Fibroblast of lung (primary cell): Measurements from ENCODE around the gene ALS2CL.

Source experiments
- CTCF ChIP-seq, 2 donors: IDR thresholded peaks in 1 of 2; conservative IDR thresholded peaks in 1 of 2; 1 replicate in 1 of 2; 2 replicates in 1 of 2; pipeline ENCODE4 v1.5.1; 2011 to 2012; ENCODE audit warnings: low read length in 2 of 2, control low read depth in 1 of 2, inconsistent platforms in 1 of 2, low read depth in 1 of 2, mild to moderate bottlenecking in 1 of 2
- EZH2 ChIP-seq: IDR thresholded peaks from 2 replicates; pipeline ENCODE4 v1.5.1; 2012; ENCODE audit warnings: low read length, control low read depth, mild to moderate bottlenecking; ENCODE audit errors: missing control alignments

- TF ChIP-seq CTCF (conservative IDR thresholded peaks at IDR 0.05 in 1 of 2, IDR thresholded peaks at IDR 0.05 in 1 of 2; ENCODE audit: low read depth in 1 of 2, low read length in 2 of 2): no peak
- no peak for TF ChIP-seq EZH2
These were observed 7.3 kb upstream of the ALS2CL start for GRCh38 chr3:46700772-46701171.
